HG02885 (cell line): ENCODE measurements around the gene CTNNA3.

Source experiments
- ATAC-seq: cut with Tn5 transposase; IDR thresholded peaks from one replicate; pipeline ENCODE4 v1.9.1; 2021; ENCODE audit warnings: mild to moderate bottlenecking; ENCODE audit not compliant: unreplicated experiment, poor library complexity

Gene CTNNA3

GRCh38 chr10:66842371-66842770 lies 853.6 kb downstream of the CTNNA3 start:
- ATAC-seq, result no peak

DNA sequence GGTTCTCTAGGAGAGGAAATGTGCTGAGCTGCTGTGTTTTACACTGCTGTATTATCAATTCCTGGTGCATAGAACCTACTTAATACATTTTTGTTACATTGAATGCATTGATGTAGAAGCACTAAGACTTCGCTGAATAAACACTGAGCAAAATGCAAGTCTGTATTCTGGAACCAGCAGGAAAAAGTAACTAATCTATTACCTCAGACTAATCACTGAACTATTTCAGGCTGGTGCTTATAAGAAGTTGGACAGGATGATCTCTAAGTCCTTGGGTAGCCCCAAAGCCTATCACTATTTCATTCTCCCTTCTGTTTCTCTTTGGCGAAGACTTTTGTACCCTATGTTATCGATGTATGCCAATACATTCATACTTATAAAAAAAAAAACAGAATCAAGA lies 857.3 kb downstream of the CTNNA3 start:
- ATAC-seq, result no peak

DNA sequence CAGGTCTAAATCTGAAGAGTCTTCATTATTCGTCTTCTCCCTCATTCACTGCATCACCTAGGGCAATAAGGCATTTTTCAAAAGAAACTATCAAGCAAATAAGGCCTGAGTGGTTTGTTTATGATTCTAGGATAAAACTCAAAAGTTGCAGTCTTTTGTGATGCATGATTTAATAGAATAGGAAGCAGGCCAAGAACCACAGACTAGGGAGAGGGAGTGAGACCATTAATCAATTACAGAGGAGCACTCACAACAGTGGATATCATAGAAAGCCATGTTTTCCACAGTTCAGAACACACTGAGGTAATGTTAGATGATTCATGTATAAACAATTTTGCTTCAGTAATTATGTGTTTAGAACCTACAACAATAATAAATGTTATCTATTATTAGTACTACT lies 858.0 kb downstream of the CTNNA3 start:
- ATAC-seq, result no peak

GRCh38 chr10:66837335-66837734 lies 858.7 kb downstream of the CTNNA3 start:
- ATAC-seq, result no peak

- ATAC-seq, result no peak
These were observed 859.2 kb downstream of the CTNNA3 start for GRCh38 chr10:66836771-66837170.

- ATAC-seq, result no peak
These were observed 859.9 kb downstream of the CTNNA3 start for GRCh38 chr10:66836057-66836456.

GRCh38 chr10:66835400-66835799 lies 860.6 kb downstream of the CTNNA3 start:
- no peak for ATAC-seq

DNA sequence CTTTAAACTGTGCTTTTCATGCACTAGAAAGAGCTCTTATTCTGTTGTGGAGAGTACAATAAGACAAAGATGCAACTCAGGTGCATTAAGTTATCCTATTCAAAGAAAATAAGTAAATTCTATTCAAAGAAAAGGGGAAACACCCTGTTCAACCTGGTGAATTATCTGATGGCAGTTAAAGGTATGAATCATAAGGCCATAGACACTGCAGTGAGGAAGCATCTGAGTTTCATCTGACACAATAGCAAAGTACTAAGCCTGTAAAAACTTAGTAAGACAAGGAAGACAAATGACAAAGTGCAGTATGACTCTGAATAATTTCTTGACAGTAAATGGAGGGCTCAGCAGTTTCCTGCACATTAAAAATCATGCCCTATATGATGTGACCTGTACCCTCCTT lies 861.2 kb downstream of the CTNNA3 start:
- no peak for ATAC-seq

DNA sequence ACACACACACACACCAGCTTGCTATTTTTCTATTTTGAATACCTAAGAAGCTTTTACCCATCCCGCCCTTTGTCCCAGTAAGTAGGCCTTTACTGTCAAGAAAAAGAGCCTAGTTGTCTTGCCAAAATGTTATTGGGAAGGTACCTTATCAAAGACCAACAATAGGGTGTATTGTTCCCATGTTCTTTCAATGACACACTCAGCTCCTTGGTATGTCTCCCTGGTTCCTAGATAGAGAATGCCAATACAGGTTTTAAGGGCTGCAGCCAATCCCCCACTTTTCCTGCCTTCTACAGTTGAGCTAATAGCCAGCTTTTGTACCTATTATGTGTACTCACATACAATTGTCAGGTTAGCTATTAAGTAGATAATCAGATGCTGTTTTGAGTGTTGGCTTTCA lies 862.1 kb downstream of the CTNNA3 start:
- ATAC-seq, result no peak

GRCh38 chr10:66832781-66833422 lies 863.1 kb downstream of the CTNNA3 start:
- ATAC-seq, result no peak

GRCh38 chr10:66828957-66829356 lies 867.0 kb downstream of the CTNNA3 start:
- ATAC-seq, result no peak

- ATAC-seq, result no peak
These were observed 868.6 kb downstream of the CTNNA3 start for GRCh38 chr10:66827353-66827752.

DNA sequence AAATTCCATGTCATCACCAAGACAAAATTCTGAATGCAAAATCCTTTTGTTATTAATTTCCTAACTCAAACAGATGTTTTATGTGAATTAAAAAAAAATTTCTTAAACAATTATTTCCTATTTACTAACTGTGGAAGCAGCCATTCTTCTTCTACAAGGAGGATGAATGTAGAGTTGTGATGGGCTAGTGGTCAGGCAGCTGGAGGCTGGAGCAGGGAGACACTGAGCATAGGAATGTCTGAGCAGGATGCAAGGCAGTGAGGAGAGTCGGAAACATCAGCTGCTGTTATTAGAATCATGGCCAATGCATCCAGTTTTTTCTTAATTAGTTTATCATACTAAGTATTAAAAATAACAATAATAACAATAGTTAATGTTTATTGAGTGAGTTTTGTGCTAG lies 872.7 kb downstream of the CTNNA3 start:
- no peak for ATAC-seq

GRCh38 chr10:66822801-66823200 lies 873.2 kb downstream of the CTNNA3 start:
- ATAC-seq, result no peak

DNA sequence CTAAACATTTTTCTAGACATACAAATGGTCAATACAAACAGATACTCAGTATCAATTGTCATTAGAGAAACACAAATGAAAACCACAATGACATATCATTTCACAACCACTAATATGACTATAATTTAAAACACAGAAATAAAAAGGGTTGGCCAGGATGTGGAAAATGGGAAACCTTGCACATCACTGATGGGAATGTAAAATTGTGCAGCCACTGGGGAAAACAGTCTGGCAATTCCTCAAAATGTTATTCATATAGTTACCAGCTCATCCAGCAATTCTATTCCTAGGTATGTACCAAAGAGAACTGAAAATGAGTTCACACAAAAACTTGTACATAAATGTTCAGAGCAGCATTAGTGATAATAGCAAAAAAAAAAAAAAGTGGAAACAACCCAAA lies 876.3 kb downstream of the CTNNA3 start:
- no peak for ATAC-seq

DNA sequence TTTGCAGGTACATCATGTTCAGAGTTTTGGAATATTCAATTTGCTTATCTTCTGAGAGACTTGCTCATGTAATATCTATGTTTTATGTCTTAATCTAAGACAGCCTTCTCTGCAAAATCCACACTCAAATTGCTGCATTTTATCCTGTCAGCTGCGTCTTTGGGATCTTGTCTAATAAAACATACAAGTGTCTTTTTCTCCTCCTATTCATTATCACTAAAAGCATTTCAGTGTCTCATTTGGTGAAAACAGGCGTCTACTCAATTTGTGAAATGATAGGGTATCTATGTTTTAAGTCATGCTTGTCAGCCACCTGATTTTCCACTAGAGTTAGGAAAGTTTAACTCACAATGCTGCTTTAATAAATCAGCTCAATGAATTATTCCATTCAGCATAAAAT lies 882.9 kb downstream of the CTNNA3 start:
- no peak for ATAC-seq

- no peak for ATAC-seq
These were observed 884.8 kb downstream of the CTNNA3 start for GRCh38 chr10:66811211-66811610.

GRCh38 chr10:66809402-66809801 lies 886.6 kb downstream of the CTNNA3 start:
- ATAC-seq, result no peak

DNA sequence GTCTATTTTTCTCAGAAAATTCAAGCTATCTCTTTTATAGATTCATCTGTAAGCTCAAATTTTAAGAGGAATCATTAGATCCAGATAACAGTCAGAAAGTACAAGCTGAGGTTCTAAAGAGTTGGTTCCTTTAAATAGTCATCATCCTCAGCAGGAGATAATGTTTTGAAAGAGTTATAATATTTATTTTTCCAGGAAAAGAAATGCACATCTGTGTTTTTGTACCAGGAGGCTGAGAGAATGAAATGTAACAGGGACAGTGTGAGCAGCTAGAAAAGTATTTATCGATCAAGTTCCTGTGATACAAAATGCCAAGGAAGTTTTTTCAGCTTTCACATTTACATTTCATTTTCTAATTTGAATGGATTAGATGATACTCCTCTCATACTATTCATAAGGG lies 890.4 kb downstream of the CTNNA3 start:
- no peak for ATAC-seq

DNA sequence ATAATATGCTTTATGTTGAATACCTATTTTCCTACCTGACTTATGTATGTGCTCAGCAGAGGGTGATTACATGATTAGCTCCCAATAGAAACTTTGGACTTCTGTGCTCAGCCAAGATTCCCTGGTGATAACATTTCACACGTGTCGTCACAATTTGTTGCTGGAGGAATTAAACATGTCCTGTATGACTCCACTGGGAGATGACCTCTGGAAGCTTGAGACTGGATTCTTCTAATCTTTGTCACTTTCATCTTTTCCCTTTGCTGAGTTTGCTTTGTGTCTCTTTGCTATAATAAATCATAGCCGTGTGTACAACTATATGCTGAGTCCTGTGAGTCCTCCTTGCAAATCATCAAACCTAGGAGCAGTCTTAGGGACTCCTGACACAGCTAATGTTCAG lies 891.0 kb downstream of the CTNNA3 start:
- ATAC-seq, result no peak

DNA sequence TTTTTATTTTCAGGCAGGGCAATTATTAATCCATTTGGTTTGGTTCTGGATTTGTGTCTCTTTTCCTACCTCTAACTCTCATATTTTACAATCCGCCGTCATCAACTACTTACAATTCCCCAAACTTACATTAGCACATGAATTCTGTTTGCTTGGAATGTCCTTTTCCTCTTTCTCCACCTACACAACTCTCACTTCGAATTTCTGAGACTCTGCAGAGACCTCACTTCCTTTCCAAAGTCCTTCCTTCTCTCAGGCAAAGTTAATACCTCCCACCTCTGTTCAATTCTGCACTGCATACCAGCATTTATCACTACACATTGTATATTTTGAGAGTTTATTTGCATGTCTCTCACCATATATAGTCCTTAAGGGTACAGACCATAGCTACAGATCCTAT lies 892.8 kb downstream of the CTNNA3 start:
- no peak for ATAC-seq

- no peak for ATAC-seq
These were observed 896.5 kb downstream of the CTNNA3 start for GRCh38 chr10:66799474-66799873.

DNA sequence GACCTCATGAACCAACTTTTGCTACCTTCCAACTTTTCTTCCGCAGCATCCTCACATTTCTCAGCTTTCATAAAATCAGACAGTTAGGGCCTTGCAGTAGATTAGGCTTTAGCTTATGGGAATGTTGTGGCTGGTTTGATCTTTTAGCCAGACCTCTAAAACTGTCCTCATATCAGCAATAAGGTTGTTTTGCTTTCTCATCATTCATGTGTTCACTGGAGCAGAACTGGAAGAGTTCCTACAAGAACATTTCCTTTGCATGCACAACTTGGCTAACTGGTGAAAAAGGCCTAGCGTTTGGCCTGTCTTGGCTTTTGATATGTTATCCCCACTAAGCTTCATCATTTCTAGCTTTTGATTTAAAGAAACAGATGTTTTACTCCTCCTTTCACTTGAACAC lies 900.1 kb downstream of the CTNNA3 start:
- ATAC-seq, result no peak
